ELR (cell line): ENCODE measurements around the gene MRPL52.
A peak's percentile ranks its signal among the peaks of the same experiment; 100 is the strongest.
"Not testable (repeated sequence)": the region's sequence is repeated elsewhere in the genome, so short reads cannot be mapped to it uniquely, and the experiment has no call there.

ENCODE experiments used
- DNase-seq: peaks from one replicate; pipeline ENCODE4 v3.0.0-alpha.2; 2015; ENCODE audit warnings: low read depth

Gene MRPL52

GRCh38 chr14:22811722-22812121 lies 18.0 kb upstream of the MRPL52 start:
- no peak for DNase-seq

DNA sequence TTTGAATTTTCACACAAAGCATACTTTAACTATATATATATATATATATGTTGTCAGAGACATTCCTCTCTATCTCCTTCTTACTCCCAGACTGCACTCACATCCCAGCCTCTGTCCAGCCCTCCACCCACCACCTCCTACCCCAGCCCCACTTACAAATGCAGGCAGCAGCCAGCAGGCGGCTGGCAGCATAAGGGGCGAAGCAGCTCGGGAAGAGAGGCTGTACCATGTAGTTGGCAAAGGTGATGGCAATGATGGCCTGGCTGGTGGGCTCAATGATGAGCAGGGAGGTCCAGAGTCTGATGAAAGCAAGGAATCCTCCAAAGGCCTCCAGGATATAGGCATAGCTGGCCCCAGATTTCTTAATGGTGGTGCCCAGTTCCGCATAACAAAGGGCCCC lies 16.9 kb upstream of the MRPL52 start:
- DNase-seq = no peak

DNA sequence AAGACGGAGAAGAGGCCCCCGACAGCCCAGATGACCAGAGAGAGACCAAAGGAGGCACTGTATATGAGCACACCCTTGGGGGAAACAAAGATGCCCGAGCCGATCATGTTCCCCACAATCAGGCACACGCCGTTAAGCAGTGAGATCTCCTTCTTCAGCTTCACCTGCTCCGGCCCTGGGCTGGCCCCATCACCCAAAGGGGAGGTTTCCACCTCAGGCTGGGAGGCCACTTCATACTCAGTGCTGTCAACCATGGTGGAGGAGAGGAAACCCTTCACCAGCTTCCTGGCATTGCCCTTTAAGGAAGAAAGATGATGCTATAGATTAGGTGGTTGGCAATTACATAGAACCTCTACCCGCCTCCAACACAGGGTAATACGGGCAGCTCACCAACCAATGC lies 16.5 kb upstream of the MRPL52 start:
- DNase-seq = no peak

GRCh38 chr14:22814373-22814772 lies 15.3 kb upstream of the MRPL52 start:
- no peak for DNase-seq

DNA sequence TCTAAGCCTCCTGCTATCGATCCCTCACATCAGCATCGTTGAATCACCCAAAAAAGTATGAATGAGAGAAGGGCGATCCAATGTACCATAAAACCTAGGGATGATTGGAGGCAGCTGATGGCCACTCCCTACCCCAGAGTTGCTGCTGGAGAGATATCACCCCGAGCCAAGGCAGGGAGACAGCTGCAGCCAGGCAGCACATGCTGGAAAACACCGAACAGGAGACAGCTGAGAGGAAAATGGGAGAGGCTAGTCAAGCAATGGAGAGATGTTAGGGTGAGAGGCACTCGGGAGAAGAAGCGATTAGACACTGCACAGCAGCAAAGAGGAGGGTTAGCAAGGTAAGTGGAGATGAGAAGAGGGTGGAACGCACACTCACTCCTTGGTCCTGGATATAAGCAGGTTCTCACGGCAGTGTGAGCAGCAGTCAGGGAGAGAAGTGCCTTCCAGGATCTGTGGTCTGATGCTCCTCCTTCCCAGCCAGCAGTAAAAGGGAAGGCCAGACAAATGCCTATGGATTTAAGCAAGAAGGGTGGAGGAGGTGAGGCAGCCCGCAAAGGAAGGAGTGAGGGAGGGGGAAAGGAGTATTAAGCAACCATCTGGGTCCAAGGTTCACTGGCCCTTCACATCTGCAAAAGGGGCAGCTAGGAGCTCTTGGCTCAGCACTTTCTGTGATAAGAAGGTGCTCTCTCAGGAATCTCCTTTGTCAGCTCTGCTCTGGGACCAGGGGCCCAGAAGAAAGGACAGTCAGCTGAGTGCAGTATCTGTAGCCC lies 14.6 kb upstream of the MRPL52 start, which contains the start of gene SLC7A7:
Gene SLC7A7, minus strand, starts transcription at position 495 of the 773 bp plus-strand sequence. CDS start 2,037 bp downstream, outside the sequence.
- no peak for DNase-seq

DNA sequence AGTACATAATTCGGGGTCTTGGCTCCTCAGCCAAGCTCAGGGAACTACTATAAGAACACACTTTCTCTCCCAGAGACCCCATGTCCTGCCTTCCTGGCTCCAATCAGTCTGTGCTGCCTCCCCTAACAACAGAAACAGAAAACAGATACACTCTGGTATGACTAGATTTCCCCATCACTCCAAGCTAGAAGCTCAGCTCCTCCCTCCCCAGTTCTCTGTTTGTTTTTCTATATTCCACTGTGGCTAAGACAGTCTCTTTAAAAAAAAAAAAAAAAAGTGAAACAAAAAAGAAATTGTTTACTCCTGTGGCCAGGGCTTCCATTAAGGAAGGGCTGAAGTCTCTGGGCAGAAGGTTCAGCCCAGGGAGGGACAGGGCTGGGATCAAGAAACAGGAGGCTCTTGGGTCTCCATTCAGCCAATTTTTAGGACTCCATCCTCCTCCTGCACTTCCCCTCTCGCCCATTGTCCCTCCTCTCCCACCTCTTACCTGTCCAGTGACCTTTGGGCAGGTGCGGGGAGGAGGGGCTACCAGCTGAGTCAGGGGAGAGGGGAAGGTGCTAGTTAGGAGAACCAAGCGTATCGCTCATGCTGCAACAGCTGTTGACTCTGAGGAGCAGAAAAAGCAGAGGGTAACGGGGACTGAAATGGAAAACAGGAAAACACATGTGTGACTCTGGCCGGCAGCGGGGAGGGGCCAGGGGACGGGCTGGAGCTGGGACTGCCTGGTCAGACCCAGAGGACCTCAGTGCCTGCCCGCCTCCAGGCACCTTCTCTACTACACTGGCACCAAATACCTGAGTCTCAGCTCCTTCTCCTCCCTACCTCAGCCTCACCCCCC lies 10.3 kb upstream of the MRPL52 start:
- peak; percentile 54 for DNase-seq

- peak; percentile 72 for DNase-seq
Measured at GRCh38 chr14:22820731-22821130, 9.0 kb upstream of the MRPL52 start.

DNA sequence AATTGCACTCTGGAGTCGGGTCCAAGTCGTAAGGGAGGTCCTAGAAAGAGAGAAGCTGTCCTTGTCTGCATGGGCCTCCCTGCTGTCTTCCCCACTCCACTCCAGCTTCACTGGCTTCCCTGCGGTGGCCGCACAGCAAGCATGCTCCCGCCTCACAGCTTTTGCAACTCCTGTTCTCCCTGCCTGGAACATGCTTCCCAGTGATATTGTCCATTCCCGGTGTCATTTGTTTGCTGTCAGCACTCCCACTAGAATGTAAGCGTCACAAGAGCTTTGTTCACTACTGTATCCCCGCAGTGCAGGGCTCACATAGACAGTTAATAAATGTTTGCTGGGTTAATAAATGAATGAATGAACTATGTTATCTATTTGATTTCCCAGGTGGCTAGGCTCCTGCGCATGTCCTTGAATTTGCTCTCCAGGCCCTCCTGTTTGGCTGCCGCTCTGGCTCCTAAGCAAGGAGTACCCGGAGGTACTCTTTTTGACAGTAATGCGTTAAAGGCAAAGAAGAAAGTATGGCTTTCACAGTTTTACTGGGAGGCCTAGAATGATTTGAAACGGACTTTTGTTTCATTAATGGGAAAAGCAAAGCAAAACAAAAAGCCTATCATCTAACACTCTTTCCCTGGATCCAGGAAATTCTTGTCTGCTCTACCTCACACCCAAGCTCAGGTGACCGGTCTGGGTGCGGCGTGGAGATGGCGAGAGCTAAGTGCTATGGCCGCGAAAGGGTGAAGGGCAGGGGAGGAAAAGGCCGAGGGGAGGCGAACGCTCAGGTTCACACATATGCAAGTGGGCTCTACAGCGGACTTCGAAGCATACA lies 8.3 kb upstream of the MRPL52 start:
- DNase-seq = no peak

- DNase-seq = no peak
Measured at GRCh38 chr14:22822016-22822570, 7.6 kb upstream of the MRPL52 start.

DNA sequence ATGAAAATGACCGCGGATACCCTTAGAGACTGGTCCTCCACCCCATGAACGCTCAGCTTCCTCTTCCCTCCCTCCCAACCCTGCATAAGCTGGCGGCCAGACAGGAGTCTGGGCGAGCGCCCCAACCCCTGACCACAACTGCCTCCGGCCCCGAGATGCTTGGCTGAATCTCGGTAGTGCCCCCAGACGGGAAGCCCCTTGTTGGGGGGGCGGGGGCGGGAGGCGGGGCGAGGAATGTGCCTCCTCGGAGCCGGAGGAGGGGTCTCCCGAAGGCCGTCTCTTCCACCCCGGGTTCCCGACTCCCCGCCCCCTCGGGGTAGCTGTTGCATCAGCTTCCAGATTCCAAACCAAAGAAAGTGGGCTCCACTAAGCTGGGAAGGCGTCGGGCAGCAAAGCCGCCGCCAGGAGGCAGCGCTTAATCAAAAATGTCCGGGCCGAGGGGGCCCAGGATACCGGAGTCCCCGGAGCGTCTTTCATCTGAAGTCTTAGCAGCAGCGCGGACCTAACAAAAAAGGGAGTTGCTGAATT lies 7.1 kb upstream of the MRPL52 start:
- DNase-seq = peak; percentile 90

- DNase-seq = peak; percentile 96
Measured at GRCh38 chr14:22824711-22825359, 4.9 kb upstream of the MRPL52 start.

- DNase-seq = not testable (repeated sequence)
Measured at GRCh38 chr14:22829076-22829660, 519 bp upstream of the MRPL52 start.

GRCh38 chr14:22830443-22831010 lies 840 bp downstream of the MRPL52 start:
- no peak for DNase-seq

- no peak for DNase-seq
Measured at GRCh38 chr14:22835505-22835904, 5.8 kb downstream of the MRPL52 start.

DNA sequence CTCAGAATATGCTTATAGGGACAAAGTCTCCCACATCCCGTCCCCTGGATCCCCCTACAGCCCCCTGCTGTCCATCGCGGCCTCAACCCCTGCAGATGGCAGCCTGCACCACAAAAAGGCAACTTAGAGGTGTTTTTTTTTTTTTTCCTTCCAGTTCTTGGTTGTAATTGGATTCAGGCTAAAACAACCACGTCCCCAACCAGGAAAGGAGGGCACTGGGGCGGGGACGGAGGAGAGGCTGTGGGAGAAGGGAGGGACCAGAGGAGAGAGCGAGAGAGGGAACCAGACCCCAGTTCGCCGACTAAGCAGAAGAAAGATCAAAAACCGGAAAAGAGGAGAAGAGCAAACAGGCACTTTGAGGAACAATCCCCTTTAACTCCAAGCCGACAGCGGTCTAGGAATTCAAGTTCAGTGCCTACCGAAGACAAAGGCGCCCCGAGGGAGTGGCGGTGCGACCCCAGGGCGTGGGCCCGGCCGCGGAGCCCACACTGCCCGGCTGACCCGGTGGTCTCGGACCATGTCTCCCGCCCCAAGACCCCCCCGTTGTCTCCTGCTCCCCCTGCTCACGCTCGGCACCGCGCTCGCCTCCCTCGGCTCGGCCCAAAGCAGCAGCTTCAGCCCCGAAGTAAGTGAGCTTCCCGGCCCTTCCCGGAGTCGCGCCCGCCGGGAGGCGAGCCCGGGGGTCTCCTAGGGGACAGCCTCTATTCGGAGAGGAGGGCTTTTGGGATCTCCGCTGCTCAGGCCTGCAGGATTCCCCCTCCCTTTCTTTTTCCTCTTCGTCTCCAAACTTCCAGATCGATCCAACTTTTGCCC lies 6.8 kb downstream of the MRPL52 start, which contains the start of gene MMP14:
Gene MMP14, plus strand, starts transcription at position 285 of the 813 bp plus-strand sequence. Its CDS starts 233 bp downstream, at position 518.
- peak; percentile 90 for DNase-seq

DNA sequence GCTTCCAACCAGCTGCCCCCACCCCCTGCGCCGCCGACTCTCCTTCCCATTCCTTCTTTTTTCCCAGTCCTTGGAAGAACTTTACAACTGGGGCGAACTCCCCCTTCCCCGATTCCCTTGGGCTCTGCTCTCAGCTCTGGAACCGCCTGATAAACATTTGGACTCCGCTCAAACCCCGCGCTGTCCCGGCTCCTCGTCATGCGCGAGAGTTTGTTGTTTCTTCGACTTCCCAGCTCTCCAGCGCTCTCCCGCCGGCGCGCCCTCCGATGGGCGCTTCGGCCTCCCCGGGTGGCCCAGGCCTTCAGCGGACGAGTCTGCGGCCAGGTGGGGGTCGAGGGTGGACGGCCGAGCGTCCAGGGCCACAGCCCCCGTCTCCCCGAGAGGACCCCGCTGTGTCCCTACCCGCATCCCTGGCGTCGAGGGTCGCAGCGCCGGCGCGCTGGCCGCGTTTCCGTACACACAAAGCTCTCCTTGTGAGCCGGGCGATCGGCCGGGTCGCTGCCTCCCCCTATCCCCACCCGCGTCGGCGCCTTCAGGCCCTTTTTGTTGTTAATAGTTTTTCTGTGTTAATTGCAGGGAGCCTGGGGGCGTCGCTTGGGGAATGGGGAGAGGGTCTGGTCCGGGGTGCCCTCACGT lies 7.5 kb downstream of the MRPL52 start:
- peak; percentile 60 for DNase-seq

- peak; percentile 67 for DNase-seq
Measured at GRCh38 chr14:22837750-22838538, 8.3 kb downstream of the MRPL52 start.

DNA sequence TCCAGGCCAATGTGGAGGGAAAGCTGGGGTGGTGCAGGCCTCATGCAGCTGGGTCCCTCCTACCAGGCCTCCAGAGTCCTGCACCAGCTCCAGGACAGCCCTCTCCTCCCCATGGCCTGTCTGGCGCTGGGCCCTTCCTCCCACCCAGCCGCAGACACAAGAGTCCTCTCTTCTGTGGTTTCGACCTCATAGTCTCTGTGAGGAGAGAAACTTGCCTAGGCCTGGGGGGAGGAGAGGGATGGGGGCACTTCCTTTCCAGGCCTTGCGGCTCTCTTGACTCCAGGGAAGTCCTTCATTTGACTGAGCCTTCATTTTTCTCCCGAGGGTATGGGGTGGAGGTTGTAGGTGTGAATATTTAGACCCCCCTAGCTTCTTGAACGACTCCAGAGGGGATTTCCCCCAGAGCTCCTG lies 8.9 kb downstream of the MRPL52 start:
- peak; percentile 70 for DNase-seq
